K562 (cell line): Measurements from ENCODE around the gene ZNF331. TPM values are rescaled to one million over a fixed set of nuclear protein-coding genes. Genes with fewer than 3 reads are reported as not detected.

Experiments used
- ATAC-seq: fragments of 200-7000 bp; cut with Tn5 transposase; 3 replicates; pipeline ENCODE4 v1.9.1; 2020; ENCODE audit warnings: moderate library complexity
- BruUV-seq: library from RNA; stranded (reverse); fragments of 400-500 nt; replicated peaks from 2 replicates; lab custom pipeline; 2021; lab: Mats Ljungman, UMichigan
- CTCF ChIA-PET: fragments of 300-600 bp; formaldehyde crosslinking; extraction: SDS; loops from one replicate; lab custom pipeline; 2021; ENCODE audit warnings: low intra/inter-chr PET ratio; lab: Yijun Ruan, JAX
- POLR2A ChIA-PET: fragments of 300-600, 350-650 bp; sonication (Branson Sonifier 250); formaldehyde crosslinking; extraction: SDS; loops from one replicate; lab custom pipeline; 2021; ENCODE audit warnings: antibody characterized with exemption, inconsistent platforms; lab: Yijun Ruan, JAX
- DNase-seq, 4 experiments: peaks; one replicate each; pipeline versions ENCODE4 v3.0.0 to v3.0.0-alpha.2; 2011 to 2018; ENCODE audit warnings: low spot score in 3 of 4, mixed read lengths in 3 of 4; ENCODE audit errors: extremely low read depth in 1 of 4
- FAIRE-seq: peaks from 2 replicates; lab custom pipeline; 2011; peaks lifted over from hg19 to GRCh38; lab: Jason Lieb, UNC
- H2AFZ ChIP-seq: 2 replicates; pipeline ENCODE4 v1.6.0; 2011; ENCODE audit warnings: low read depth, low read length, control low read depth, inconsistent platforms
- H3K27ac ChIP-seq: fragments of 200-600 bp; 3 replicates; pipeline ENCODE4 v1.8.0; 2011; ENCODE audit warnings: low read depth, mild to moderate bottlenecking, control low read depth, inconsistent platforms, low read length, moderate library complexity, mixed read lengths; ENCODE audit errors: extremely low read depth
- H3K27me3 ChIP-seq, 2 experiments: fragments of 300-600 bp in 1 of 2; 2 replicates in 1 of 2; 3 replicates in 1 of 2; pipeline versions ENCODE4 v1.6.0 to v1.8.0; 2011; ENCODE audit warnings: inconsistent platforms in 2 of 2, low read length in 2 of 2, mild to moderate bottlenecking in 1 of 2, mixed read lengths in 1 of 2, moderate library complexity in 1 of 2; ENCODE audit not compliant: control insufficient read depth in 2 of 2, insufficient read depth in 2 of 2
- H3K36me3 ChIP-seq: fragments of 300-600 bp; 3 replicates; pipeline ENCODE4 v1.8.0; 2011; ENCODE audit warnings: mild to moderate bottlenecking, low read length, inconsistent platforms; ENCODE audit not compliant: control insufficient read depth, insufficient read depth
- H3K4me1 ChIP-seq, 2 experiments: fragments of 200-600 bp in 1 of 2; replicated peaks in 1 of 2; 2 replicates in 1 of 2; 3 replicates in 1 of 2; pipeline versions ENCODE4 v1.5.1 to v1.8.0; 2011; ENCODE audit warnings: inconsistent platforms in 2 of 2, low read length in 2 of 2, mild to moderate bottlenecking in 1 of 2, mixed read lengths in 1 of 2, moderate library complexity in 1 of 2; ENCODE audit not compliant: control insufficient read depth in 2 of 2, insufficient read depth in 2 of 2
- H3K4me2 ChIP-seq: 2 replicates; pipeline ENCODE4 v1.6.1; 2011; ENCODE audit warnings: low read length, control low read depth, inconsistent platforms, mixed read lengths; ENCODE audit not compliant: insufficient read depth
- H3K4me3 ChIP-seq: fragments of 200-600 bp; sonication (generic), shearing (Covaris generic); 2 replicates; pipeline ENCODE4 v1.5.1; 2016; ENCODE audit warnings: control low read depth, inconsistent platforms
- H3K79me2 ChIP-seq: fragments of 200-600 bp; 3 replicates; pipeline ENCODE4 v1.8.0; 2011; ENCODE audit warnings: low read length, inconsistent platforms; ENCODE audit not compliant: control insufficient read depth, insufficient read depth
- H3K9ac ChIP-seq, 2 experiments: 2 replicates each; pipeline versions ENCODE4 v1.6.0 to v1.6.1; 2011; ENCODE audit warnings: low read depth in 2 of 2, low read length in 2 of 2, control low read depth in 1 of 2, inconsistent platforms in 1 of 2, mild to moderate bottlenecking in 1 of 2, mixed read lengths in 1 of 2; ENCODE audit not compliant: insufficient read depth in 1 of 2
- H3K9me1 ChIP-seq: one replicate; pipeline ENCODE4 v1.6.0; 2011; ENCODE audit warnings: inconsistent platforms, mild to moderate bottlenecking, low read length, moderate library complexity; ENCODE audit not compliant: control insufficient read depth, insufficient read depth
- H3K9me3 ChIP-seq: replicated peaks from 2 replicates; pipeline ENCODE4 v1.5.1; 2011; ENCODE audit warnings: low read depth, low read length, inconsistent platforms; ENCODE audit not compliant: control insufficient read depth, insufficient read depth
- H4K20me1 ChIP-seq: replicated peaks from 2 replicates; pipeline ENCODE4 v1.6.1; 2011; ENCODE audit warnings: low read length, inconsistent platforms, mixed read lengths; ENCODE audit not compliant: control insufficient read depth, insufficient read depth
- ELF2 ChIP-seq: fragments of 250-450 bp; sonication (Bioruptor Pico); IDR thresholded peaks from 2 replicates; pipeline ENCODE4 v1.5.0; 2021; ENCODE audit warnings: mild to moderate bottlenecking
- GATAD2B ChIP-seq: fragments of 450-650 bp; IDR thresholded peaks from 2 replicates; pipeline ENCODE4 v1.6.1; 2017; ENCODE audit warnings: mild to moderate bottlenecking, borderline replicate concordance
- RBM14 ChIP-seq: fragments of 200-400 bp; formaldehyde crosslinking; IDR thresholded peaks from 2 replicates; pipeline ENCODE4 v1.6.1; 2018; ENCODE audit warnings: low read depth, mild to moderate bottlenecking, low read length, moderate library complexity, borderline replicate concordance; ENCODE audit not compliant: insufficient read depth
- SIX5 ChIP-seq, 2 experiments: IDR thresholded peaks; 2 replicates each; pipeline ENCODE4 v1.6.1; 2011; ENCODE audit warnings: low read length in 2 of 2, borderline replicate concordance in 1 of 2, low read depth in 1 of 2, mild to moderate bottlenecking in 1 of 2, moderate library complexity in 1 of 2; ENCODE audit not compliant: insufficient read depth in 1 of 2
- SP1 ChIP-seq: sonication (generic); formaldehyde crosslinking; IDR thresholded peaks from 2 replicates; pipeline ENCODE4 v1.8.1; 2022; ENCODE audit warnings: mild to moderate bottlenecking, missing genetic modification reagents
- STAT5A ChIP-seq: IDR thresholded peaks from 2 replicates; pipeline ENCODE4 v1.6.1; 2012; ENCODE audit warnings: low read length, inconsistent platforms, borderline replicate concordance
- TRIM24 ChIP-seq, 2 experiments: fragments of 450-650 bp; IDR thresholded peaks; 2 replicates each; pipeline ENCODE4 v1.6.1; 2016
- ZNF766 ChIP-seq: fragments of 200-800 bp; sonication (Bioruptor generic); conservative IDR thresholded peaks from 2 replicates; pipeline ENCODE4 v1.6.1; 2016; ENCODE audit warnings: missing genetic modification characterization, missing compliant biosample characterization
- WGBS: fragments of 100-300 bp; shearing (Covaris generic); methylation state at CpG from one replicate; pipeline ENCODE4 v1.1.6; 2016; ENCODE audit warnings: low coverage, mixed read lengths; ENCODE audit not compliant: insufficient coverage; ENCODE audit errors: missing lambda C conversion rate; 5-methylcytosine and 5-hydroxymethylcytosine counted together
- in situ Hi-C: fragments of 300-500 bp; cut with MboI; formaldehyde crosslinking; loops from 4 replicates; pipeline ENCODE4 v1.15.0; 2018; ENCODE audit warnings: inconsistent platforms, mixed read lengths
- intact Hi-C: fragments of 100-400 bp; cut with micrococcal nuclease; formaldehyde crosslinking; loops from 2 replicates; pipeline ENCODE4 v1.14.2; 2022
- polyA plus RNA-seq, 8 experiments: library from polyadenylated mRNA; depleted of rRNA in 4 of 8; stranded (reverse) in 5 of 8; unstranded in 3 of 8; fragments of >200 nt; fragmentation: Nextera tagmentation in 2 of 8; fragmentation: Illumina TruSeq in 1 of 8; extraction: Ambion mirVana in 2 of 8; extraction: Trizol in 1 of 8; gene quantifications; 2 replicates each; pipeline versions ENCODE4 v1.2.1 to v1.2.3, GENCODE V29; 2011 to 2014; ENCODE audit warnings: inconsistent platforms in 1 of 8, missing spikeins in 1 of 8
- total RNA-seq, 7 experiments: library from RNA; depleted of rRNA in 6 of 7; stranded (reverse); fragments of >200 nt in 6 of 7; fragmentation: Illumina TruSeq in 2 of 7; extraction: Trizol in 2 of 7; gene quantifications; 2 replicates each; pipeline versions ENCODE4 v1.2.1 to v1.2.3, GENCODE V29; 2011 to 2021; ENCODE audit warnings: low replicate concordance in 1 of 7
- TF ChIP-seq, protein P1 (sequence below): fragments of 450-650 bp; IDR thresholded peaks from 2 replicates; pipeline ENCODE4 v1.6.1; 2016; ENCODE audit warnings: low read depth, mild to moderate bottlenecking, moderate library complexity
- TF ChIP-seq, protein P2 (sequence below): fragments of 250-450 bp; sonication (Bioruptor Pico); IDR thresholded peaks from 2 replicates; pipeline ENCODE4 v1.4.0; 2020; ENCODE audit warnings: mild to moderate bottlenecking, moderate library complexity, borderline replicate concordance
- TF ChIP-seq, protein P3 (sequence below): sonication (generic); formaldehyde crosslinking; IDR thresholded peaks from 2 replicates; pipeline ENCODE4 v1.5.0; 2020; ENCODE audit warnings: missing genetic modification reagents
- TF ChIP-seq, protein P4 (sequence below): fragments of 250-450 bp; sonication (Bioruptor Pico); IDR thresholded peaks from 2 replicates; pipeline ENCODE4 v1.8.0; 2022; ENCODE audit warnings: inconsistent platforms
- TF ChIP-seq, protein P5 (sequence below): fragments of 450-650 bp; IDR thresholded peaks from 2 replicates; pipeline ENCODE4 v1.6.1; 2016

ZNF331 gene
- total and polyA plus RNA-seq, 9 of the 15 experiments (the other 6 are each of a cell fraction or from before 2014, with no cell fraction given): 0.23 to 2.7 (median 0.76) TPM

DNA sequence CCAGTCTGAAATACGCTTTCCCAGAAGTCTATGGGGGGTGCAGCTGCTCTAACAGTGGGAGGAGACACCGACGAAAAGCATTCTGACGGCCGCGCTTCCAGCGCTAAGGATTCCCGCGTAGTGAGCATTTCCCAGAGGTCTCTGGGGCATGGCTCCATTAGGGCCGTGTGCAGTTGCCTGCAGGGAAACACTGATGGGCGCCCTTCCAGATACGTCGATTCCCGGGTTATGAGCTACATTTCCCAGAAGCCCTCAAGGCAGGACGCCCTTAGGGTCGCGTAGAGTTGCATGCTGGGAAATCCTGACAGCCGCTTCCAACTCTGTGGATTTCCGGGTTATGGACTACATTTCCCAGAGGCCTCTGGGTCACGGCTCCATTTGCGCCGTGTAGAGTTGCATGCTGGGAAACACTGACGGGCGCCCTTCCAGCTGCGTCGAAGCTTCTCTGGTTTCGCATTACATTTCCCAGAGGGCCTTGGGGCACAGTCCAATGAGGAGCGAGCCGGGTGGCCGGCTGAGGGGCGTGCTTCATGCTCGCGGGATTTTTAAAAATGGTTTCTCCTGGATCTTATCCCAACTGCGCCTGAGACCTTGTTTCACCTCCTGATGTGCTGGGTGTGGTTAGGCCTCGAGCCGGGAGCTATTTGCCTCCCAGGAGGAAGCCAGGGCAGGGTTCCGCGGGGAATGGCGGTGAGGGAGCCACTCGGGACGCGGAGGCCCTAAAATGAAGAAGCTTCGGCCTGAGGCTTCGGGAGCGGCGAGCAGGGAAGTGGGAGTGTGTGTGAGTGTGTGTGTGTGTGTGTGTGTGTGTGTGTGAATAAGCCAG is 17.2 kb upstream of the ZNF331 start:
- no TSS peak for BruUV-seq
- CTCF ChIA-PET: no interaction called here
- H3K79me2 ChIP-seq: no peaks in the 10 kb centered on the region
- no peaks in the 10 kb centered on the region for H3K36me3 ChIP-seq
- H3K4me3 ChIP-seq: peak overlapping the region; percentile 35
- H4K20me1 ChIP-seq: no peaks in the 10 kb centered on the region
- POLR2A ChIA-PET: interaction anchor here (0.5 to 0.8 kb wide), 4 partner anchors 13 to 1778 kb away, joined by 3 to 5 read pairs (median 4); no protein-coding TSS in a partner anchor
- WGBS: 25% methylated on average over 45 of the region's 46 CpGs
- peak; percentile 86 for FAIRE-seq
- intact Hi-C loops: no loop called here
- H3K4me2 ChIP-seq: peak overlapping the region; percentile 74
- in situ Hi-C loops: no loop called here
- peaks cover 0 to 2% of the 10 kb centered on the region in 2 experiments; a peak in 1 of 5 replicates for H3K27me3 ChIP-seq
- peak; percentile 65 to 81 (median 75) for DNase-seq
- H3K9ac ChIP-seq: peak overlapping the region in 1 of 2 experiments; percentile 6; a peak in 1 of 4 replicates
- peaks cover 6 to 9% of the 10 kb centered on the region in 2 experiments; a peak in 2 of 5 replicates for H3K4me1 ChIP-seq
- no peaks in the 10 kb centered on the region for H3K9me1 ChIP-seq
- peak; percentile 100 for ATAC-seq
- peak overlapping the region; percentile 95 for H2AFZ ChIP-seq
- peak overlapping the region; percentile 50; the same call in 2 of the 3 replicates for H3K27ac ChIP-seq
- H3K9me3 ChIP-seq: peaks cover 12% of the 10 kb centered on the region
- 0 out of 2 replicates have a peak, but pooled peaks have one; percentile 33 for TF ChIP-seq SP1 (CRISPR knock-in tag)
- no peak for TF ChIP-seq GATAD2B
- TF ChIP-seq, protein P1, sequence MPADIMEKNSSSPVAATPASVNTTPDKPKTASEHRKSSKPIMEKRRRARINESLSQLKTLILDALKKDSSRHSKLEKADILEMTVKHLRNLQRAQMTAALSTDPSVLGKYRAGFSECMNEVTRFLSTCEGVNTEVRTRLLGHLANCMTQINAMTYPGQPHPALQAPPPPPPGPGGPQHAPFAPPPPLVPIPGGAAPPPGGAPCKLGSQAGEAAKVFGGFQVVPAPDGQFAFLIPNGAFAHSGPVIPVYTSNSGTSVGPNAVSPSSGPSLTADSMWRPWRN: no peak
- TF ChIP-seq, protein P2, sequence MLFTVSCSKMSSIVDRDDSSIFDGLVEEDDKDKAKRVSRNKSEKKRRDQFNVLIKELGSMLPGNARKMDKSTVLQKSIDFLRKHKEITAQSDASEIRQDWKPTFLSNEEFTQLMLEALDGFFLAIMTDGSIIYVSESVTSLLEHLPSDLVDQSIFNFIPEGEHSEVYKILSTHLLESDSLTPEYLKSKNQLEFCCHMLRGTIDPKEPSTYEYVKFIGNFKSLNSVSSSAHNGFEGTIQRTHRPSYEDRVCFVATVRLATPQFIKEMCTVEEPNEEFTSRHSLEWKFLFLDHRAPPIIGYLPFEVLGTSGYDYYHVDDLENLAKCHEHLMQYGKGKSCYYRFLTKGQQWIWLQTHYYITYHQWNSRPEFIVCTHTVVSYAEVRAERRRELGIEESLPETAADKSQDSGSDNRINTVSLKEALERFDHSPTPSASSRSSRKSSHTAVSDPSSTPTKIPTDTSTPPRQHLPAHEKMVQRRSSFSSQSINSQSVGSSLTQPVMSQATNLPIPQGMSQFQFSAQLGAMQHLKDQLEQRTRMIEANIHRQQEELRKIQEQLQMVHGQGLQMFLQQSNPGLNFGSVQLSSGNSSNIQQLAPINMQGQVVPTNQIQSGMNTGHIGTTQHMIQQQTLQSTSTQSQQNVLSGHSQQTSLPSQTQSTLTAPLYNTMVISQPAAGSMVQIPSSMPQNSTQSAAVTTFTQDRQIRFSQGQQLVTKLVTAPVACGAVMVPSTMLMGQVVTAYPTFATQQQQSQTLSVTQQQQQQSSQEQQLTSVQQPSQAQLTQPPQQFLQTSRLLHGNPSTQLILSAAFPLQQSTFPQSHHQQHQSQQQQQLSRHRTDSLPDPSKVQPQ (CRISPR knock-in tag): no peak
- TF ChIP-seq RBM14: no peak
- TF ChIP-seq SIX5 (IDR thresholded peaks at IDR 0.05; ENCODE audit: borderline replicate concordance in 1 of 2, insufficient read depth in 1 of 2, low read depth in 1 of 2, low read length in 2 of 2): peak; percentile 82 to 84
- peak; percentile 88 for TF ChIP-seq ZNF766 (CRISPR knock-in tag)
- 0 out of 4 replicates have a peak, but pooled peaks of 1 of the 2 experiments have one; percentile 6 for TF ChIP-seq TRIM24 (IDR thresholded peaks at IDR 0.05)
- TF ChIP-seq, protein P3, sequence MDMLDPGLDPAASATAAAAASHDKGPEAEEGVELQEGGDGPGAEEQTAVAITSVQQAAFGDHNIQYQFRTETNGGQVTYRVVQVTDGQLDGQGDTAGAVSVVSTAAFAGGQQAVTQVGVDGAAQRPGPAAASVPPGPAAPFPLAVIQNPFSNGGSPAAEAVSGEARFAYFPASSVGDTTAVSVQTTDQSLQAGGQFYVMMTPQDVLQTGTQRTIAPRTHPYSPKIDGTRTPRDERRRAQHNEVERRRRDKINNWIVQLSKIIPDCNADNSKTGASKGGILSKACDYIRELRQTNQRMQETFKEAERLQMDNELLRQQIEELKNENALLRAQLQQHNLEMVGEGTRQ (CRISPR knock-in tag): peak; percentile 13; the same call in 1 of the 2 replicates
- no peak for TF ChIP-seq STAT5A
- TF ChIP-seq ELF2 (CRISPR knock-in tag): peak; percentile 73
- TF ChIP-seq, protein P4, sequence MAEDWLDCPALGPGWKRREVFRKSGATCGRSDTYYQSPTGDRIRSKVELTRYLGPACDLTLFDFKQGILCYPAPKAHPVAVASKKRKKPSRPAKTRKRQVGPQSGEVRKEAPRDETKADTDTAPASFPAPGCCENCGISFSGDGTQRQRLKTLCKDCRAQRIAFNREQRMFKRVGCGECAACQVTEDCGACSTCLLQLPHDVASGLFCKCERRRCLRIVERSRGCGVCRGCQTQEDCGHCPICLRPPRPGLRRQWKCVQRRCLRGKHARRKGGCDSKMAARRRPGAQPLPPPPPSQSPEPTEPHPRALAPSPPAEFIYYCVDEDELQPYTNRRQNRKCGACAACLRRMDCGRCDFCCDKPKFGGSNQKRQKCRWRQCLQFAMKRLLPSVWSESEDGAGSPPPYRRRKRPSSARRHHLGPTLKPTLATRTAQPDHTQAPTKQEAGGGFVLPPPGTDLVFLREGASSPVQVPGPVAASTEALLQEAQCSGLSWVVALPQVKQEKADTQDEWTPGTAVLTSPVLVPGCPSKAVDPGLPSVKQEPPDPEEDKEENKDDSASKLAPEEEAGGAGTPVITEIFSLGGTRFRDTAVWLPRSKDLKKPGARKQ (CRISPR knock-in tag): peak; percentile 83
- TF ChIP-seq, protein P5, sequence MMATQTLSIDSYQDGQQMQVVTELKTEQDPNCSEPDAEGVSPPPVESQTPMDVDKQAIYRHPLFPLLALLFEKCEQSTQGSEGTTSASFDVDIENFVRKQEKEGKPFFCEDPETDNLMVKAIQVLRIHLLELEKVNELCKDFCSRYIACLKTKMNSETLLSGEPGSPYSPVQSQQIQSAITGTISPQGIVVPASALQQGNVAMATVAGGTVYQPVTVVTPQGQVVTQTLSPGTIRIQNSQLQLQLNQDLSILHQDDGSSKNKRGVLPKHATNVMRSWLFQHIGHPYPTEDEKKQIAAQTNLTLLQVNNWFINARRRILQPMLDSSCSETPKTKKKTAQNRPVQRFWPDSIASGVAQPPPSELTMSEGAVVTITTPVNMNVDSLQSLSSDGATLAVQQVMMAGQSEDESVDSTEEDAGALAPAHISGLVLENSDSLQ: peak; percentile 64
